Esophagus (tissue), 2 donors: Measurements from ENCODE around the gene PFN1. TPM values are rescaled to one million over a fixed set of nuclear protein-coding genes. Genes with fewer than 3 reads are reported as not detected.

Experiments
- polyA plus RNA-seq, 2 donors: library from polyadenylated mRNA; stranded (reverse); fragments of 200-250 nt; gene quantifications; one replicate each; pipeline ENCODE4 v1.2.3, GENCODE V29; 2013
- donor health status: healthy with polysubstance abuse.
- donor health status: Bipolar disorder and iron deficiency.

PFN1 gene
- polyA plus RNA-seq, 2 donors = 371 to 761 TPM

Other genes starting within 250 kb of the PFN1 start
- gene PELP1, start 244.4 kb downstream of the PFN1 start, polyA plus RNA-seq = 10 to 100 TPM; 19.2 to 29.8 TPM
- gene ARRB2, start 237.9 kb downstream of the PFN1 start, polyA plus RNA-seq = 10 to 100 TPM; 10.6 TPM
- 10 to 100 TPM; 29.8 to 31.1 TPM for gene MED11, start 217.1 kb downstream of the PFN1 start, polyA plus RNA-seq
- gene ZMYND15, start 208.7 kb downstream of the PFN1 start, polyA plus RNA-seq = under 1 TPM; 0.82 to 0.96 TPM
- 10 to 100 TPM; 10.9 to 20.3 TPM for gene CXCL16, start 208.6 kb downstream of the PFN1 start, polyA plus RNA-seq
- under 1 TPM in 1 of 2 donors, not detected in 1; 0.07 TPM for gene TM4SF5, start 176.6 kb downstream of the PFN1 start, polyA plus RNA-seq
- 1 to 10 TPM; 1.3 to 1.5 TPM for gene VMO1, start 162.2 kb downstream of the PFN1 start, polyA plus RNA-seq
- gene GLTPD2, start 159.6 kb downstream of the PFN1 start, polyA plus RNA-seq = under 1 TPM in 1 of 2 donors, not detected in 1; 0.38 TPM
- 100 to 1,000 TPM; 110 to 248 TPM for gene PSMB6, start 152.4 kb downstream of the PFN1 start, polyA plus RNA-seq
- gene PLD2, start 141.4 kb downstream of the PFN1 start, polyA plus RNA-seq = 10 to 100 TPM; 66.9 to 67.4 TPM
- 100 to 1,000 TPM in 1 of 2 donors, 10 to 100 TPM in 1; 86.1 to 161 TPM for gene MINK1, start 115.2 kb downstream of the PFN1 start, polyA plus RNA-seq
- under 1 TPM; 0.58 to 0.71 TPM for gene C17orf107, start 49.0 kb downstream of the PFN1 start, polyA plus RNA-seq
- gene CHRNE, start 45.4 kb downstream of the PFN1 start, polyA plus RNA-seq = under 1 TPM; 0.16 to 0.47 TPM
- under 1 TPM; 0.02 to 0.12 TPM for gene GP1BA, start 16.3 kb downstream of the PFN1 start, polyA plus RNA-seq
- gene SLC25A11, start 8.5 kb downstream of the PFN1 start, polyA plus RNA-seq = 10 to 100 TPM; 18.3 to 43.4 TPM
- gene RNF167, start 8.3 kb downstream of the PFN1 start, polyA plus RNA-seq = 100 to 1,000 TPM in 1 of 2 donors, 10 to 100 TPM in 1; 79.5 to 149 TPM
- 10 to 100 TPM in 1 of 2 donors, 1 to 10 TPM in 1; 1.7 to 10.8 TPM for gene ENO3, start 2.6 kb upstream of the PFN1 start, polyA plus RNA-seq
- gene SPAG7, start 19.3 kb upstream of the PFN1 start, polyA plus RNA-seq = 10 to 100 TPM; 48.9 to 56.4 TPM
- 10 to 100 TPM; 26.3 to 50.8 TPM for gene CAMTA2, start 39.1 kb upstream of the PFN1 start, polyA plus RNA-seq
- 1 to 10 TPM in 1 of 2 donors, under 1 TPM in 1; 0.67 to 1.2 TPM for gene INCA1, start 49.0 kb upstream of the PFN1 start, polyA plus RNA-seq
- gene KIF1C, start 49.4 kb upstream of the PFN1 start, polyA plus RNA-seq = 10 to 100 TPM; 64.7 to 71.6 TPM
- 1 to 10 TPM in 1 of 2 donors, under 1 TPM in 1; 0.92 to 3.1 TPM for gene SLC52A1, start 86.9 kb upstream of the PFN1 start, polyA plus RNA-seq
- gene ZFP3, start 129.9 kb upstream of the PFN1 start, polyA plus RNA-seq = 1 to 10 TPM; 1.5 to 1.8 TPM
- 1 to 10 TPM; 4.3 to 5.8 TPM for gene ZNF232, start 163.3 kb upstream of the PFN1 start, polyA plus RNA-seq
- gene USP6, start 167.5 kb upstream of the PFN1 start, polyA plus RNA-seq = under 1 TPM; 0.02 to 0.04 TPM
- 1 to 10 TPM in 1 of 2 donors, under 1 TPM in 1; 0.86 to 1.7 TPM for gene ZNF594, start 243.3 kb upstream of the PFN1 start, polyA plus RNA-seq